IPS DF 4.7 (cell line): ENCODE measurements around the gene CCDC32.

Experiments
- DNase-seq: peaks from one replicate; pipeline ENCODE4 v3.0.0-alpha.2; 2013; ENCODE audit warnings: low spot score; ENCODE audit errors: extremely low read depth

Gene CCDC32

DNA sequence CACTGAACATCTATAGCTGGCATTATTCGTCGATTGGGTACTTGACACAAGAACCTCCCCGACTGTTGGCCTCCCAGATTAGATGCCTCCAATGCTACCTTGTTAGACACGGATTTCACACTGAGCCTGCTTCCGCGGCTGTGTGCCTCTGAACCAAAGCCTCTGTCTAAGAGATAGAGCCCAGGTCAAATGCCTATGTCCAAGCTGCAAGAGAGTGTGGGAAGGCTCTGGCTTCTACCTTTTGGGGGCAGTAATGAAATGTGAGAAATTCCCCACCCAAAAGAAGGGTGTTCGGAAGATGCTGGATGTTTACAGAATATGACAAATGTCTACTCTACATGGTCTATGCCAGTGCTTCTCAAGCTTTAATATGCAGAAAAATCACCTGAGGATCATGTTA is 2.3 kb upstream of the CCDC32 start:
- DNase-seq, result no peak

DNA sequence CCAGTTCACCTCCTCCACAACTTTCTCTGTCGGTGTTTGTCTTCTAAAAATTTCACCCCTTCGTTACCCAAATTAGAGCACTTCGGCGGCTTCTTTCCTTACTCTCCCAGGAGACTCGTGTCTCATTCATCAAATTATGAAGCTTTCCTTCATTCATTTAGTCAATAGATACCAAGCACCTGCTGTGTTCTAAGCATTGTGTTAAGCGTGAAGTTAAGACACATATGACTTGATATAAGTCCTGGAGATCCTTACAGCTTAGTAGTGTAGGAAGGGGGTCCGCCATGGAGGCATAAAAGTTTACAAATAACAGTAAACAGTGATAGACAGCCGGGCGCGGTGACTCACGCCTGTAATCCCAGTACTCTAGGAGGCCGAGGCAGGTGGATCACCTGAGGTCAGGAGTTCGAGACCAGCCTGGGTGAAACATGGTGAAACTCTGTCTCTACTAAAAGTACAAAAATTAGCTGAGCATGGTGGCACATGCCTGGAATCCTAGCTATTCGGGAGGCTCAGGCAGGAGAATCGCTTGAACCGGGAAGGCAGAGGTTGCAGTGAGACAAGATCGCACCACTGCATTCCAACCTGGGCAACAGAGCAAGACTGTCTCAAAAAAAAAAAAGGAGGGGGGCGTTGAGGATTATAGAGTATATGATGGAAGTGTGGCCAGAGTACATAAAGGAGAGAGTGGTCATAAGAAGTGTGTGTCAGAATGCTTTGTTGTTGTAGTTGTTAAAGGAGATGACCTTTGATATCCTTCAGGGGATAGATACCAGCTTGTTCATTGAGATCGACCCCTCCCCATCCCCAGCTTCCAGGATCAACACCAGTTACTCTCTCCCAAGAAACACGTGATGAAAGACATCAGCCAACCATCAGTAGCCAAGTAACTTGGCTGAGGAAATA is 744 bp upstream of the CCDC32 start:
- no peak for DNase-seq

DNA sequence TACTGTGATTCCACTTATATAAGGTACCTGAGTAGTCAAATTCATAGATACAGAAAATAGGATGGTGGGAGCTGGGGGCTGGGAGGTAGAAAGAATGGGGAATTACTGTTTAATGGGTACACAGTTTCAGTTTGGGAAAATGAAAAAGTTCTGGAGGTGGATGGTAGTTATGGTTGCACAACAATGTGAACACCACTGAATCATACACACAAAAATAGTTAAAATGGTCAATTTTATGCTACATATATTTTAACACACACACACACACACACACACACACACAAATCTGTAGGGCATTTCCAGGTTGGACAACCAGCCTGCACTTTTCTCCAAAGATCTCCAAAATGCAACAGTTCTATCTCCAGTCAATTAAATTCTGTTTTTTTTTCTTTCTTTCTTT is 1.4 kb downstream of the CCDC32 start:
- DNase-seq, result no peak

DNA sequence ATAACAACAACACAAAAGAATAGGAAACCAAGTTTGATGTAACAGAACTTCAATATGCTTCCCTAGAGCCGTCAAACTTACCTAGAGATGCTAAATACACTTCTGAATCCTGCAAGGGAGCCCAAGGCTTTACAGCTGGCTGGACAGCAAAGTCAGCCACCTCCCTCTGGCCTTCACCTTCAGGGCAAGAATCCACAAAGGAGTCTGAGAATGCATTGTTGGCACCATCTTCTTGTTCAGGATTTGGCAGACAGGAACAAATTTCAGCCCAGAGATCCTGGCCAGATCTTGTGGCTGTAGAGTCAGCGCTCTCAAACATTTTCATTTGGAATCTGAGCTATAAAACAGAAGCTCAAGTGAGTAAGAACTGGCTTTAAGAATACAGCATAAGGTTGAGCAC is 2.2 kb downstream of the CCDC32 start:
- DNase-seq, result no peak

DNA sequence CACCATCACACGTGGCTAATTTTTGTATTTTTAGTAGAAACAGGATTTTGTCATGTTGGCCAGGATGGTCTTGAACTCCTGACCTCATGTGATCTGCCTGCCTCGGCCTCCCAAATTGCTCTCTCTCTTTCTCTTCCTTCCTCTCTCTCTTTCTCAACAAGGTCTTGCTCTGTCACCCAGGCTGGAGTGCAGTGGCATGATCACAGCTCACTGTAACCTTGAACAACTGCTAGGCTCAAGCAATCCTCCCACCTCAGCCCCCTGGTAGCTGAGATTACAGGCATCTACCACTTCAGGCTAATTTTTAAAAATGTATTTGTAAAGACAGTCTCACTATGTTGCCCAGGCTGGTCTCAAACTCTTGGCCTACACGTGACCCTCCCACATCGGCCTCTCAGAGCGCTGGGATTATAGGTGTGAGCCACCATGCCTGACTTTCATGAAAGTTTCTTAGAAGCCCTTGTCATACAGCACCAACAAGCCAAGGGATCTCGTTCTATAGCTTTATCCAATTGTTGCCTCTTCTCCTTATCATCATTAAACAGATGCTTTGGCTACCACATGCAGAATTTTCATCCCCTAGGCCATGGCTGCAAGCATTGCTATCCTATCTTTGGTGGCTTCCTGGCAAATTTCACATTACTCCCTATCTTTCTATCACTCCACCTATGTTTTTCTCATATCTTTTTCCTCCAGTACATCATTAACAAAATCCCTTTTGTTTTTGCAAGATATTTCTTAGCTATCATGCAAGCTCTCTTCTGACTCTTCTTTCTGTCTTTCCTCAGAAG is 5.7 kb downstream of the CCDC32 start:
- DNase-seq, result no peak

DNA sequence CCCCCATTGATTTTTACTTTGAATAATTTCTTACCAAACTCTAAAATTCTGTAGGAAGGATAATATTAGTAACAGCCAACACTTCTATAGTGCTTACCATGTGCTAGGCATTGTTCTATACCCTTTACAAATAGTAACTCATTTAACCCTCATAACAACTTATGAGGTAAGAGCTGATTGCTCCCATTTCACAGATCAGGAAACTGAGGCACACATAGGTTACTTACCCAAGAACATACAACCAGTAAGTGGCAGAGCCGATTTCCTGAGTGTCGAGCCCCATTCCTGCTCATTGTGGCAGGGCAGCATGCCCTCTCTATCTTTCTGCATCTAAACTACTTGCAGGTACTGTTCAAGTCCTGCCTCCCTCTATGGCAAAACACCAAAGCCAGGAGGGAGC is 9.0 kb downstream of the CCDC32 start:
- DNase-seq, result no peak

DNA sequence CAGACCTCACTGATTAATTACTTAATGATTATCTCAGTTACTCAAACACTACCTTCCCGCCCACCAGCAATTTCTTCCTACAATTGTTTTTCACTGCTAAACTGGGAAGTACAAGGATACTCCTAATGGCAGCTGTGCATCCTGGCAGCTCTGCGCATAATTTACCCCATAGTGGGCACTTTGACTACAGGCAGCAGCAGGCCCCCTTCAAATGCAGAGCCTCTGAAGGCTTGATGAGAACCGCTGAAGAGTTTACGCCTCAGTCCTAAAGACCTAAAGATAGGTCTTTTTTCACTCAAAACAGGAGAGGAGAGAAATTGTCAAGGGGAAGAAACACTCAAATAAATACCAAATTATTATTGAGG is 10.7 kb downstream of the CCDC32 start:
- DNase-seq, result no peak

DNA sequence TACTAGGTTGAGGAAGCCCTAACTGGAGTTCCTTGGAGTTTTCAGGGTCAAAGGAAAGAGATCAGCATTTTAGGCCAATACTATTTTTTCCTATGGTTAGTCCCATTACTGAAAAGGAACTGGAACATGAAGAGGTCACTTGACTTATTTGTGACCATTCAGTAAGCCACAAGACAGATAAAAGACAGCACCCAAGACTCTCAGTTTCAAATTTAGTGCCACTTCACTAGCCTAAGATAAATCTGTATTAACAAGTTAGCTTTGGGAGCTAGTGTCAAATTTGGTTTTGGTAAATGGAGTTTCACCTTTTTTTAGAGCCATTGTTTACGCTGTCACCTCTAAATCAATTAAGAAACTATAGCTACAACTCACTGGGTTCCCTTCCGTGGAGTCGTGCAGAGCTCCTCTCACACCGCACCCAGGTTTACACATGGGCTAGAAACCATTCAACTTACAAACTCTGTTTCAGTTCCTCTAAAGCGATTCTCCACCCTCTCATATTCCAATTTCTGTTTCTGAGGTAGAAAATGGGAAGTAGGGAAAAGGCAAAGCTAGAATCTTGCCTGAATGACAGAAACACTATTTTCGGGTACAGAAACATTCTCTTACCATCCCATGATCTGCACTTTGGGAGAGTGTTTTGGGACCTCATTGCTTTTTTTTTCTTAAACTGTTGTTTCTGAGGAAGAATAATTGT is 14.4 kb downstream of the CCDC32 start:
- no peak for DNase-seq

DNA sequence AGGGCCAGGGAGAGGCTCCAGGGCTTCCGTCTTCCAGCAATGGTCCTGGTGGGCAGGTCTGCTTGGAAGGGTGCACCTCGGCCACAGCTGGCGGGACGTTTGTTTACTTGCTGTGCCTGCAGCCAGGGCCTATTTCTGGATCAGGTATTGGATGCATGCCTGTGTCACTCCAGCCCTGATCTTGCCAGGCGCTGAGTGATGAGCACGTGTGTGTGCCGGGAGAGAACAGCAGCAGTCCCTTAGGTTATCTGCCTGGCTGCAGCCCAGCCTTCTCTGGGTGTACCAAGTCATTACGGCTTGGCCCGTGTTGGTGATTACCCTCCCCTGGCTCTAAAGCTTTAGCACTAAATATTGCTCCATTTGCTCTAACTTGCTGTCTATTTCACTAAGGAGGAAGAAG is 14.9 kb downstream of the CCDC32 start:
- no peak for DNase-seq

DNA sequence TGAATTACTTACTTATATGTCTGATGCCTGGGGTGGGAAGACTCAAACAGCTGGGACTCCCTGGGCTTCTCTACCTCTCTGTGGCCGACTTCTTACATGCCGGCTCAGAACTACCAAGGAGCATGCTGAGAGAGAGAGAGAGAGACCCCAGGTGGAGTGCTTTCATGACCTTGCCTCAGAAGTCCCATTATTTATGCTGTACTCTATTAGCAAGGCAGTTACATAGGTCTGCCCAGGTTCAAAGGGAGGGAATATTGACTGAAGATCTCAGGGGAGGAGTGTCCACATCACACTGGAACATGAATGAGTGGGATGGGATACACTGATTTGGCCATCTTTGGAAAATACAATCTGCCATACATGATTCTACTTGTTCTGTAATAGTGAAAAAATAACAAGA is 16.2 kb downstream of the CCDC32 start:
- DNase-seq, result no peak

DNA sequence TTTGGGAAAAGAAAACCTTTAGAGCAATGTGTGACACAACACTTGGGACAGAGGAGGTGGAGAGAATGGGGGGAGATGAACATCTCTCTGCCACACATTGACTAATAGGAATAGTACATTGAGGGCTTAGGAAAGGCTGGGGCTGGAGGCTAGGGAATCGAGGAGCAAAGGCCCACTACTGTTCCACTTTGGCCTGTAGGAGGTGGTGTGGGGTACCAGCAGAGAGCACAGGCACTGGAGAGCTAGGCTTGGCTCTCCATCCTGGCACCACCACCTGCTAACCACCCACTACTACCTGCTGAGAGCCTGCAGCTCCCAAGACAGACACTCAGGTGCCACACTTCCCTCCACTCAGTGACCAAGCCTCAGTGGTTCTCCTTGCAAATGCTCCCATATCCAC is 19.4 kb downstream of the CCDC32 start:
- no peak for DNase-seq

DNA sequence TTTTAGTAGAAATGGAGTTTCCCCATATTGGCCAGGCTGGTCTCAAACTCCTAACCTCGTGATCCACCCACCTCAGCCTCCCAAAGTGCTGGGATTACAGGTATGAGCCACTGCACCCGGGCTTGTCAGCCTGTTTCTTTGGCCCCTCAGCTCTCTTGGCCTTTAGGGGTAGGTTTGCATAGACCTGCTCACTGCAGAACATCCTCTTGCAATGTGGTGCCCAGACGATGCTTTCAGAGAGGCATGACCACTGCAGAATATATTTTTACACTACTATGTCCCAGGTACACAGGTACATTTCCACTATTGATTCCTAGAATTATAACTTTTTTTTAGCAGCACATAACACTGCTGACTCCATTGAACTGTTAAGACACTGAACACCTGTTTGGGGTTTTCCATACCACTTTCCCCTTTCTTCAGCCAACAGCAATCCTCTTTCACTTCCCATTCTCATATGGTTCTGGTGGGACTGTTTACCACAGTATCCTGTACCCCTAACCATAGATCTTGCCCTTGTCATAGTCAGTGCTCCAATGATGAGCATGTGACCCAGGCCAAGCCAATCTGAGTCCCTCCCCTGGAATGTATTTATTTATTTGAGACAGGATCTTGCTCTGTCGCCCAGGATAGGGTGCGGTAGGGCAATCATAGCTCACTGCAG is 21.1 kb downstream of the CCDC32 start:
- no peak for DNase-seq

DNA sequence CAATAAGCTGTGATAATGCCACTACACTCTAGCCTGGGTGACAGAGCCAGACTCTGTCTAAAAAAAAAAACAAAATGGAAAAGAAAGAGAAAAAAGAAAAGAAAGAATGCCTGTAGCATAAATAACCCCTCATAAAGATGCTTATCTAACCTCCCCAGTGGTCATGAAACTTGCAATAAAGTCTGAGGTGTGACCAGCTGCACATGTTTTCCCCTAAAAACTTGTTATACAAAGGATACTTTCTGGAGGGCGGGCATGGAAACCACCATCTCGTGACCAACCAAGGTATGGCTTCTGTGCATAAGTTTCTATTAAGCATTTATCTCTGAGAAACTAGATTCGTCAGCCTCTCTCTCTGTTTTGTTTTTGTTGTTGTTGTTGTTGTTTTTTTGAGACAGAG is 21.8 kb downstream of the CCDC32 start:
- DNase-seq, result no peak

DNA sequence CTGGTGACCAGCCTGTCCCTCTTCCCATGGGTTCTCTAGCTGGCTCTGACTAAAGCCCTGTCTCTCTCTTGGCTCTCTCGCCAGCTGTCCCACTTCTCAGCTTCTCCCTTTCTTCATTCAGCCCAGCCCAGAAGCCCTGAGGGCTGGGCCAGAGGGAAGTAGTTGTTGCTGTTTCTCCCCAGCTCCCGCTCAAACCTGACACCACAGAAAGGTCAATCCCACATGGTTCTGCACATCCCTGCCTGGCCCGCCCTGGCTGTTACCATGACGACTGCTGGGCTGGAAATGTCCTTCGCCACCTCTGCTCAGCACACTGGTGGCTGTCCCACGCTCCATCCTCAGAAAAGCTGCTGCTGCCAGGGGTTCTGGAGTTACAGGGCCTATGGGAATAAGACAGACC is 25.9 kb downstream of the CCDC32 start:
- no peak for DNase-seq

DNA sequence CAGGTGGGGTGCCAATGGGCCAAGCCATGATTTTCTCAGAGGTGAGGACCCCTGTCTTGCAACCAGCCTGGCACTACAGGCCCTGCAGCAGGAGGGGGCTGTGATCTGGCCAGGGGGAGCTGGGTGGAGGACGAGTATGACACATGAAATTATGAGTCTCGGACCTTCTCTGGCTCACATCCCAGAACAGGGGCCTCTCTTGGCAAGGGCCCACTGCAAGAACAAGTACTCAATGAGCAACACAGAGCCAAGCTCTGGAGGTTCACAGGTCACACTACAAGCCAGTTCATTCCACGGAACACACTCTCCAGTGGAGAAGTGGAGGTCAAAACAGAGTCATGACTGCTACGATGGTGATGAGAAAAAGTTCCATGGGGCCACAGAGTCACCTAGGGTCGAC is 28.3 kb downstream of the CCDC32 start:
- DNase-seq, result no peak

DNA sequence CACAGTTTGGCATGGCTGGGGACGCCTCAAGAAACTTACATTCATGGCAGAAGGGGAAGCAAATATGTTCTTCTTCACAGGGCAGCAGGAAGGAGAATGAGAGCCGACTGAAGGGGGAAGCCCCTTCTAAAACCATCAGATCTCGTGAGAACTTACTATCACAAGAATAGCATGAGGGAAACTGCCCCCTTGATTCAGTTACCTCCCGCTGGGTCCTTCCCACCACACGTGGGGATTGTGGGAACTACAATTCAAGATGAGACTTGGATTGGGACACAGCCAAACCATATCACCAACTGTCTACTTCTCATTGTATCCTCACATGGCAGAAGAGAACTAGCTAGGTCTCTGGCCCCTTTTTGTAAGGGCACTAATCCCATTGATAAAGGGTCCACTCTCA is 30.5 kb downstream of the CCDC32 start:
- DNase-seq, result no peak

DNA sequence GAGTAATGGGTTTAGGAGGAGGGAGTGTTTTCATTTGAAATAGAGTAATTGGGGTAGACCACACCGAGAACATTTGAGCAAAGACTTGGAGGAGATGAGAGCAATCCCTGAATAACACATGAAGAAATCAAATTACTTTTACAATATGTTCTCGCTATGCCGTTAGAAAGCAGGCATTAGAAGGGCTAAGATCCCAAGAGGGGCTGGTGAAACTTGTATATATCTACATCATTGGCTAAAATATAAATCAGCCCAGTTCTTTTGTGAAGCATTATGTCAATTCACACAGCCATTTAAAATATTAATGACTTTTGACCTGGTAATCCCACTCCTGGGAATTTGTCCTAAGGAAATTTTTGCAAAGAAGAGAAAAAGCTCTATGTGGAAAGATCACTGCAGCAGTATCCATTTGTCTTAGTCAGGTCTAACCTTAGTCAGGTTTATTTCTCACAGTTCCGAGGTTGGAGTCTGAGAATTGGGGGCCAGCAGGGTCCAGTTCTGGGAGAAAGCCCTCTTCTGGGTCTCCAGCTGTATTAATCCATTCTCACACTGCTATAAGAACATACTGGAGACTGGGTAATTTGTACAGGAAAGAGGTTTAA is 31.0 kb downstream of the CCDC32 start:
- DNase-seq, result no peak

DNA sequence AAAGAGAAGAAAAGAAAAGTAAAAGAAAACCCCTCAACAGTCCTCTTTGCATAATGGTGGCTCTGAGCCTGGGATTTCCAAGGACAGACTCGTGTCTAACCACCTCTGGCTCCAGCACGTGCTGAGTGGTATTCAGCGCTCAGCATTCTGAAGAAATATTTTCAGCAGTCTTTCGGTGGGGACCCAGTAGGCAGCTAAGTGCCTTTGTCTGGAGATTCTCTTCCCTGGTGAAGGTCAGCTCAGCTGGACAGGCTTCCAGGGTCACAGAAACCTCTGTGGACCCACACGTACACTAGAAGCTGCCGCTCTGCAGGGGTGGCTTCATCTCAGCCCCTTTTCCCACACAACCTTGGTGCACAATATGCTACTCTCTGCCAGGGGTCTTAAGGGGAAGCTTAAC is 36.0 kb downstream of the CCDC32 start:
- no peak for DNase-seq

DNA sequence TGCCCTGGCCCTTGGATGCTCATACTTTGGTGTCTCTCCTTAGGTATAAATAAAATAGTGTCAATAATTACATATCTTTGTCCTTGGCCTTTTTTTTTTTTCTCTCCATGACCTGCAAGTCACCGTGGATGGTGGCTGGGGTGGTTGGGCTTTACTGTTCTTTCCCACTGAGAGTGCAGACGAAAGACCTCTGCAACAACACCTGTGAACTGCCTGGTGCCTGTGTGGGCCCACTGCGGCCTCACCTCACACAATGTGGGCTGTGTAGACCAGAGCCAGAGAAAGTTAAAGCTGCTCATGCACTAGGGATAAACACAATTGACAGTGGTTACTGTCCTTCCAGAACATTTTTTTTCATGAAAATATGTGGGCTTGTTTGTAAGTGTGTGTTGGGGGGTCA is 39.0 kb downstream of the CCDC32 start:
- DNase-seq, result no peak

DNA sequence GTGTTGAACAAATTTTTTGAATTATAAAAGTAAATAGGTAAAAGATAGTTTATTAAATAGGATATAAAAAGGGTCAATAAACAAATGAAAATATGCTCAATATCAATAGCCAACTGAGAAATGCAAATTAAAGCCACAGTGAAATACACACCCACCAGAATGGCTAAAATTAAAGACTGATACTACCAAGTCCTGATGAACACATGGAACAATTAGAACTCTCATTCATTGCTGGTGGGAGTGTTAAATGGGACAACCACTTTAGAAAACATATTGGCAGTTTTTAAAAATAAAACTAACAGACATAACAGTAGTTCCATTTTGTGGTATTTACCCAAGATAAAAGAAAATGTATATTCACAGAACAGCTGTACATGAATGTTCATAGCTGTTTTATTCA is 41.2 kb downstream of the CCDC32 start:
- no peak for DNase-seq

DNA sequence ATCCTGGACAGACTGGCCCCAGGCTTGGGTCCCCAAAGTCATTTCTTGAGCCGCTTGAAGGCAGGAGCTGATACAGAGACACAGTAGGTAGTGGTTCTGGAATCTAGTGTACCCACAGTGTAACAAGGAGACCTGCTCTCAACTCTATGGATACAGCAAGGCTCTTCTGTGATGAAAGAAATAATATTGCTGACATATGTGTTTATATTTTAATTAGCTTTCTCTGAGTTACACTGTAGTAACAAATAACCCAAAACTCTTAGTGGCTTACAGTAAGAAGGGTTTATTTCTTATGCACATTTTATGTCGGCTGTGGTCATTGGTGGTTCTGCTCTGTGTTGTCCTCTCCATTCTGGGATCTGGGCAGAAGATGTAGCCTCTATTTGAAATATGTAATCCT is 48.5 kb downstream of the CCDC32 start:
- no peak for DNase-seq
